Measurements from ENCODE around the gene FAU. TPM values are rescaled to one million over a fixed set of nuclear protein-coding genes. Genes with fewer than 3 reads are reported as not detected.

Gene FAU
- total RNA-seq, 1 donor: 137 TPM

DNA sequence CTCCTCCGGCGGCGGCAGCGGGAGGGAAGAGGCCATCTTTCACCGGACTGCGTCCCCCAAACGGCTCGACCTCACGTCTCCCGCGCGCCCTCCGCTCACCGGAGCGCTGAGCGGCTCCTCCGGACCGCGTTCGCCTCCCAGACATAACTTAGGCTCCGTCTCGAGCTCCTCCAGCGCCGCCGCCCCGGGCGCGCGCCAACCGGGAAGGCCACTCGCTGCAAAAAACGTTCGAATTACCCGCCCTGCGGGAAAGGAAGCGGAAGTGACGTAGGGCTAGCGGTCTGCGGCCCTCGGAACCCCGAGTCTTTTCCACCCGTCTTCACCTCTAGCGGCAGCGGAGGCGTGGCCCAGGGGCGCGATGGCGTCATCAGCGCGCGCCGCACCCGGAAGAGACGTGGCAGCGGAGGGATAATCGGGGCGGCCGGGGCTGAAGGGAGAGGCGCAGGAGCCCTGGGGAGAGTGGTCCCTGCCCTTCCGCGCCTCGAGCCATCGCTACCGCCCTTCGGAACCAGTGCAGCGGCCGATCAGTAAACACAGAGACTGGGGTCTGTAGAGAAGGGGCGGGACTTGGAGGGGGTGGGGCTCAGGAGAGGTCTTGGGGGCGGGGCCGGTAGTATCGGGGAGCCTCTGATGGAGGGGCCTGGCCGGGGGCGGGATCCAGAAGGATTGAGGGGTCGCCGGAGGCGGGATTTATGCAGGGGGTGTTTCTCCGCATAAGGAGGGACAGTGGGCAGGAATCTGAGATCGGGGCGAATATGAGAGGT lies 37.9 kb downstream of the FAU start, which contains the start of the genes CDCA5 and ZFPL1:
TSS of gene CDCA5 (minus strand) at position 207 of the 764 bp plus-strand sequence. CDS start at position 145, 62 bp downstream.
TSS of gene ZFPL1 (plus strand) at position 389 of the 764 bp plus-strand sequence. CDS start 477 bp downstream, outside the sequence.
- TF ChIP-seq, protein P1, sequence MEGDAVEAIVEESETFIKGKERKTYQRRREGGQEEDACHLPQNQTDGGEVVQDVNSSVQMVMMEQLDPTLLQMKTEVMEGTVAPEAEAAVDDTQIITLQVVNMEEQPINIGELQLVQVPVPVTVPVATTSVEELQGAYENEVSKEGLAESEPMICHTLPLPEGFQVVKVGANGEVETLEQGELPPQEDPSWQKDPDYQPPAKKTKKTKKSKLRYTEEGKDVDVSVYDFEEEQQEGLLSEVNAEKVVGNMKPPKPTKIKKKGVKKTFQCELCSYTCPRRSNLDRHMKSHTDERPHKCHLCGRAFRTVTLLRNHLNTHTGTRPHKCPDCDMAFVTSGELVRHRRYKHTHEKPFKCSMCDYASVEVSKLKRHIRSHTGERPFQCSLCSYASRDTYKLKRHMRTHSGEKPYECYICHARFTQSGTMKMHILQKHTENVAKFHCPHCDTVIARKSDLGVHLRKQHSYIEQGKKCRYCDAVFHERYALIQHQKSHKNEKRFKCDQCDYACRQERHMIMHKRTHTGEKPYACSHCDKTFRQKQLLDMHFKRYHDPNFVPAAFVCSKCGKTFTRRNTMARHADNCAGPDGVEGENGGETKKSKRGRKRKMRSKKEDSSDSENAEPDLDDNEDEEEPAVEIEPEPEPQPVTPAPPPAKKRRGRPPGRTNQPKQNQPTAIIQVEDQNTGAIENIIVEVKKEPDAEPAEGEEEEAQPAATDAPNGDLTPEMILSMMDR (IDR thresholded peaks at IDR 0.05; ENCODE audit: insufficient read depth, low read depth, low read length): no peak
- DNase-seq (ENCODE audit: low read depth): peak; percentile 96
- H3K4me3 ChIP-seq (ENCODE audit: low read depth, low read length): peak within 1 kb of the TSS; percentile 83

DNA sequence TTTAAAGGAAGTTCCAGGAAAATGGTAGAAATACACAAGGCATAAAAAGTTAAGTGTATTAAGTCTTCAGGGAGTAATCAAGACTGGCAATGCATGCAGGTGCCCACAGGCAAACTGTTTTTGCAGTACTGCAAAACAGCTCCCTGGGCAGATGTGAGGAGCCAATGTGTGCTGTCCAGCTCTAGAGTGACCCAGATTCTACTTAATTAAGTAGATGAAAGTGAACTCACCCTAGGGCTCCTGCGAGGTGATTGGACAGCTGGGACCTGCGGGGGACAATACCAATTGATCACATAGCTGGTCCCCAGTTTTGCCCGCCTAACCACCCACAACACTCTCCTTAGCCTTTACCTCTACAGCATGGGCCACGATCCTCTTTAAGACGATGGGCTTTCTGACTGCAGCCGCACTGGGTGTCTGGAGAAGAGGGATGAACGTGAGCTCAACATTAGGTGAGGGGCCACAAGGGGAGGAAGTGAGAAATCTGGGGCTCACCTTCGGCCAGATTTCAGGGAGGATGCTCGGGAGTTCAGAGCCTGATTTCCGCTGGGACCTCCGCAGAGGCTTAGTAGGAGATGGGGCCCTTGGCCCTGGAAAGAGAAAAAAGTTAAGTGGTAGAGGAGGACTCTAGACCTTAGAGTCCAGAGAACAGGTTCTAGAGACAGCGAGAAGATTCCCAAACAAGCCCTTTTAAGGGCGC lies 38.6 kb downstream of the FAU start:
- TF ChIP-seq, protein P1 (IDR thresholded peaks at IDR 0.05; ENCODE audit: insufficient read depth, low read depth, low read length): no peak
- DNase-seq (ENCODE audit: low read depth): no peak
- peak overlapping the region; percentile 83 for H3K4me3 ChIP-seq (ENCODE audit: low read depth, low read length)

DNA sequence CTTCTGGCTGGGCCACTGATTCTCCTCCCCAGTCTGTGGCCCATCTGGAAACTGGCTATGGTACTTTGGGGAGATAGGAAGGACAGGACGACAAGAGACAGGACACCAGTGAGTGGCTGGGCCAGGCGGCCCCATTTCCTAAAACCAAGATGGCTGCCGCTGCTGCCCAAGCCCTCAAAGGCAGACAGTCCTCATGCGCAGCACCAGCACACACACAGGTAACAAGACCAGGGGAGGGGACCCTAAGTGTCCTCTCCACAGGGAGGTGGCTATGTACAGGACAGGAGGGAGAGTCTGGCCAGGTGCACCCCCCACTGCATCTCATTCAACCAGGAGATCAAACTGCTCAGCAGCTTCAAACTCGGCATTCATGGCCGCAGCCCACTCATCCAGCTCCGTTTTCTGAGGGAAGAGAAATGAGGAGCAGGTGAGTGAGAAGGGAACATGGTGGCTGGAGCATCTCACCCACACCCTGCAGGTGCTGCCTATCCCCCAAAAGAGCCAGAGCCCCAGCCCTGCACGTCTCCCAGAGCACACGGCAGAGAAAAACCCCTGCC lies 43.1 kb downstream of the FAU start:
- TF ChIP-seq, protein P1 (IDR thresholded peaks at IDR 0.05; ENCODE audit: insufficient read depth, low read depth, low read length): no peak
- no peak overlapping the region for H3K4me3 ChIP-seq (ENCODE audit: low read depth, low read length)
- DNase-seq (ENCODE audit: low read depth): no peak

DNA sequence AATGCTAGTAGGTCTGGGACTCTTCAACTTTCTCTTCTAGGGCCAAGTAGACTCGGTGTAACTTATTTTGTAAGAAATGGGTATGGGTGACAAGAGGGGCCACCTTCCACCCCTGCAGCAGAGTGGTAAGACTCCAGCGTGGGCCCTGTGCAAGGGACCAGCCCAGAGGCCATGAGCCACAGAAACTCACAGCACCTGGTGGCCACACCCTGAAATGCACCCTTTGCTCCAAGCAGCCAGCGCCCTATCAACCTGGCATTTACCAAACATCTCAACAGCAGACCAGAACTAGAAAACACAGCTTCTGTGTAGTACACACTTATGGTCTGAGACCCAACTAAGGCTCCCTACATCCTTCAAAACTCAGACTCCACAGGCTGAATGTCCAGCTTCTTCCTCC lies 43.8 kb downstream of the FAU start:
- peak; percentile 35 for DNase-seq (ENCODE audit: low read depth)
- no peak overlapping the region for H3K4me3 ChIP-seq (ENCODE audit: low read depth, low read length)
- TF ChIP-seq, protein P1 (IDR thresholded peaks at IDR 0.05; ENCODE audit: insufficient read depth, low read depth, low read length): peak; percentile 73

DNA sequence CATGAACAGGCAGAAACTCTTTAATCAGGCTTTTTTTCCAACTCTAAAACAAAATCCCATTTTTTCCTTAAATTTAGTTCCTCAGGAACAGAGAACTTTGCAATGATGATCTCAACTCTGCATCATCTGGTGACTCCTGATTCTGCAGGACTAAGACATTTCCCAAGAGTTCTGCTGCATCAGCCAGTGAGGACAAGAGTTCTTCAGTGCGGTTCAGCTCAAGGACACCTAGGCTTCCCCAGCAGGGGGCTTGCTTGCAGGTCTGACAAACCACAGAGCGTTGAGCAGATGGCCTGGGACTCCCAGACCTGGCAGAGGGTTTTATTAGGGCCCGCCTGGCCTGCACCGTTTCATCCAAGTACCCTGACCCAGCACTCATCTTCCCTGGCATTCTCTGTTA lies 44.5 kb downstream of the FAU start:
- DNase-seq (ENCODE audit: low read depth): no peak
- TF ChIP-seq, protein P1 (IDR thresholded peaks at IDR 0.05; ENCODE audit: insufficient read depth, low read depth, low read length): no peak
- no peak overlapping the region for H3K4me3 ChIP-seq (ENCODE audit: low read depth, low read length)

DNA sequence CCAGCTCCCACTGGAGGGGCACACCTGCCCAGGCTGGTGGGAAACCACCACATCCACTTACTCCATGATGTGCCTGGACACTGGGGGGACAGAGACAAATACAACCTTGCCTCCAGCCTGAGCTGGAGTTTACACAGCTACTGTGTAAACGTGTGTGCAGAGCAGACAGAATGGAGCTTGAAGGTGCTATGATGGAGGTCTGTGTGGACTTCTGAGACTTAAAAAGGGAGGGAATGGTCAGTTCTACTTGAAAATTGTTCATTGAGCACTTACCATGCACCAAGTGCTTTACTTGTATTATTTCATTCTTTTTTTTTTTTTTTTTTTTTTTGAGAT lies 49.3 kb downstream of the FAU start:
- TF ChIP-seq, protein P1 (IDR thresholded peaks at IDR 0.05; ENCODE audit: insufficient read depth, low read depth, low read length): no peak
- DNase-seq (ENCODE audit: low read depth): no peak
- no peak overlapping the region for H3K4me3 ChIP-seq (ENCODE audit: low read depth, low read length)

Measured in fibroblast of villous mesenchyme (primary cell).